ENCODE measurements around the gene DIS3.

DNA sequence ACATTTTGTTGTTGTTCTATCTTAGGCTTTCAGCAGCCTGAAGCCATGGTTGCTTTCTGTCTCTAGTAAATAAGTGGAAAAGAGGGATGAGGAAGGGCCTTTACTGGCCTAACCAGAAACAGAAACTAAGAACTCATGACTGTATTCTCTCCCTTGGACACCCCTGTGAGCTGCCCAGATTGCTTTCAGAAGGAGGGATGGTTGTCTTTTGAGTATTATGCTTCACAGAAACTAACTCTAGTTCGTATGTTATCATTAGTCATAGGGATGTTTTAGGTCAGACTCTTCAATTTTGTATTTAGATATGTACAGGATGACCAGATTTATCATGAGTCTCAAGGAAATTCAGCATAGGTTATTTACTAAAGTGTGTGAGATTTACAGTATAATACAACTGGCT, 36.4 kb downstream of the DIS3 start:
- TF ChIP-seq, protein P1, sequence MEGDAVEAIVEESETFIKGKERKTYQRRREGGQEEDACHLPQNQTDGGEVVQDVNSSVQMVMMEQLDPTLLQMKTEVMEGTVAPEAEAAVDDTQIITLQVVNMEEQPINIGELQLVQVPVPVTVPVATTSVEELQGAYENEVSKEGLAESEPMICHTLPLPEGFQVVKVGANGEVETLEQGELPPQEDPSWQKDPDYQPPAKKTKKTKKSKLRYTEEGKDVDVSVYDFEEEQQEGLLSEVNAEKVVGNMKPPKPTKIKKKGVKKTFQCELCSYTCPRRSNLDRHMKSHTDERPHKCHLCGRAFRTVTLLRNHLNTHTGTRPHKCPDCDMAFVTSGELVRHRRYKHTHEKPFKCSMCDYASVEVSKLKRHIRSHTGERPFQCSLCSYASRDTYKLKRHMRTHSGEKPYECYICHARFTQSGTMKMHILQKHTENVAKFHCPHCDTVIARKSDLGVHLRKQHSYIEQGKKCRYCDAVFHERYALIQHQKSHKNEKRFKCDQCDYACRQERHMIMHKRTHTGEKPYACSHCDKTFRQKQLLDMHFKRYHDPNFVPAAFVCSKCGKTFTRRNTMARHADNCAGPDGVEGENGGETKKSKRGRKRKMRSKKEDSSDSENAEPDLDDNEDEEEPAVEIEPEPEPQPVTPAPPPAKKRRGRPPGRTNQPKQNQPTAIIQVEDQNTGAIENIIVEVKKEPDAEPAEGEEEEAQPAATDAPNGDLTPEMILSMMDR (IDR thresholded peaks at IDR 0.05 in 2 of 3, conservative IDR thresholded peaks at IDR 0.05 in 1 of 3; ENCODE audit: insufficient read depth in 2 of 3, low read depth in 1 of 3, low read length in 3 of 3): no peak
- TF ChIP-seq, protein P2, sequence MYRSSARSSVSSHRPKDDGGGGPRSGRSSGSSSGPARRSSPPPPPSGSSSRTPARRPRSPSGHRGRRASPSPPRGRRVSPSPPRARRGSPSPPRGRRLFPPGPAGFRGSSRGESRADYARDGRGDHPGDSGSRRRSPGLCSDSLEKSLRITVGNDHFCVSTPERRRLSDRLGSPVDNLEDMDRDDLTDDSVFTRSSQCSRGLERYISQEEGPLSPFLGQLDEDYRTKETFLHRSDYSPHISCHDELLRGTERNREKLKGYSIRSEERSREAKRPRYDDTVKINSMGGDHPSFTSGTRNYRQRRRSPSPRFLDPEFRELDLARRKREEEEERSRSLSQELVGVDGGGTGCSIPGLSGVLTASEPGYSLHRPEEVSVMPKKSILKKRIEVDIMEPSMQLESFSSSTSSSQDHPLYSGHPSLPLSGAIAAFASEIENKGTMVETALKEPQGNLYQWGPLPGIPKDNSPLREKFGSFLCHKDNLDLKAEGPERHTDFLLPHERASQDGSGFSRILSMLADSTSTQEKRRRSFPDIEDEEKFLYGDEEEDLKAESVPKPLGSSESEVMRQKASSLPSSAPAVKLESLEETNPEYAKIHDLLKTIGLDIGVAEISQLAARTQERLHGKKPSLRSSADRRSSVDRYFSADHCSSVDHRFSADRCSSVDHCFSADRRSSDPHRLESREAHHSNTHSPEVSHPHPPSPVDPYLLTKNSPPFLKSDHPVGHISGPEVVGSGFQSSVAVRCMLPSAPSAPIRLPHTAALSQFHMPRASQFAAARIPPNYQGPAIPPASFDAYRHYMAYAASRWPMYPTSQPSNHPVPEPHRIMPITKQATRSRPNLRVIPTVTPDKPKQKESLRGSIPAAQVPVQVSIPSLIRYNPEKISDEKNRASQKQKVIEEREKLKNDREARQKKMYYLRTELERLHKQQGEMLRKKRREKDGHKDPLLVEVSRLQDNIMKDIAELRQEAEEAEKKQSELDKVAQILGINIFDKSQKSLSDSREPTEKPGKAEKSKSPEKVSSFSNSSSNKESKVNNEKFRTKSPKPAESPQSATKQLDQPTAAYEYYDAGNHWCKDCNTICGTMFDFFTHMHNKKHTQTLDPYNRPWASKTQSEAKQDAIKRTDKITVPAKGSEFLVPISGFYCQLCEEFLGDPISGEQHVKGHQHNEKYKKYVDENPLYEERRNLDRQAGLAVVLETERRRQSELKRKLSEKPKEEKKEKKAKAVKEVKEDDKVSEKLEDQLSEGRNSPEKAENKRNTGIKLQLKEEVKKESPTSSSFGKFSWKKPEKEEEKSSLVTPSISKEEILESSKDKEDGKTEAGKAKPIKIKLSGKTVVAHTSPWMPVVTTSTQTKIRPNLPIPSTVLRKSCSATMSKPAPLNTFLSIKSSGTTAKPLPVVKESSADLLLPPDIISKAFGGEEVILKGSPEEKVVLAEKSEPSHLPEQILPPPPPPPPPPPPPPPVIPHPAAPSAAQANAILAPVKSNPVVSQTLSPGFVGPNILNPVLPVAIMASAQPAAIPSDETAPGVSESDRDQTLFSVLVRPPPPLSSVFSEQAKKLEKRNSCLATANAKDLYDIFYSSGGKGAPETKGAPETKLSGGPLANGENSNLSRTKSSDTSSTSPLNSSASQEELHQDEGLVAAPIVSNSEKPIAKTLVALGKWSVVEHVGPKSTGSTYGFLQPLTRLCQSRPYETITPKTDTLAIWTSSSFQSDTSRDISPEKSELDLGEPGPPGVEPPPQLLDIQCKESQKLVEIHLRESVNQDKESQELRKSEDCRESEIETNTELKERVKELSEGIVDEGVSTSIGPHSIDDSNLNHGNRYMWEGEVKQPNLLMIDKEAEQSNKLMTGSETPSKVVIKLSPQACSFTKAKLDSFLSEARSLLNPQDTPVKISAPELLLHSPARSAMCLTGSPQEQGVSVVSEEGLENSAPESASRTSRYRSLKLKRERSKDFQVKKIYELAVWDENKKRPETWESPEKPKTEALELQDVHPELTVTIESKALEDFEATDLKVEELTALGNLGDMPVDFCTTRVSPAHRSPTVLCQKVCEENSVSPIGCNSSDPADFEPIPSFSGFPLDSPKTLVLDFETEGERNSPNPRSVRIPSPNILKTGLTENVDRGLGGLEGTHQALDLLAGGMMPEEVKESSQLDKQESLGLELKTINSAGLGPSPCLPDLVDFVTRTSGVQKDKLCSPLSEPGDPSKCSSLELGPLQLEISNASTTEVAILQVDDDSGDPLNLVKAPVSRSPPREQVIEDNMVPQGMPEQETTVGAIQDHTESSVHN (IDR thresholded peaks at IDR 0.05; ENCODE audit: borderline replicate concordance in 1 of 2, low read depth in 1 of 2): no peak
- no peak for TF ChIP-seq NCOA4 (IDR thresholded peaks at IDR 0.05; ENCODE audit: partially characterized antibody)
- TF ChIP-seq, protein P3, sequence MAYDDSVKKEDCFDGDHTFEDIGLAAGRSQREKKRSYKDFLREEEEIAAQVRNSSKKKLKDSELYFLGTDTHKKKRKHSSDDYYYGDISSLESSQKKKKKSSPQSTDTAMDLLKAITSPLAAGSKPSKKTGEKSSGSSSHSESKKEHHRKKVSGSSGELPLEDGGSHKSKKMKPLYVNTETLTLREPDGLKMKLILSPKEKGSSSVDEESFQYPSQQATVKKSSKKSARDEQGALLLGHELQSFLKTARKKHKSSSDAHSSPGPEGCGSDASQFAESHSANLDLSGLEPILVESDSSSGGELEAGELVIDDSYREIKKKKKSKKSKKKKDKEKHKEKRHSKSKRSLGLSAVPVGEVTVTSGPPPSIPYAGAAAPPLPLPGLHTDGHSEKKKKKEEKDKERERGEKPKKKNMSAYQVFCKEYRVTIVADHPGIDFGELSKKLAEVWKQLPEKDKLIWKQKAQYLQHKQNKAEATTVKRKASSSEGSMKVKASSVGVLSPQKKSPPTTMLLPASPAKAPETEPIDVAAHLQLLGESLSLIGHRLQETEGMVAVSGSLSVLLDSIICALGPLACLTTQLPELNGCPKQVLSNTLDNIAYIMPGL (CRISPR knock-in tag; IDR thresholded peaks at IDR 0.05): no peak
- no peak for TF ChIP-seq POLR2A (conservative IDR thresholded peaks at IDR 0.05)
- TF ChIP-seq U2AF1 (optimal IDR thresholded peaks at IDR 0.05; ENCODE audit: low read depth, low read length): no peak
- no peak for TF ChIP-seq RAD21 (CRISPR knock-in tag; conservative IDR thresholded peaks at IDR 0.05 in 1 of 2, IDR thresholded peaks at IDR 0.05 in 1 of 2)
- TF ChIP-seq HDAC2 (IDR thresholded peaks at IDR 0.05): no peak
- TF ChIP-seq RBM25 (IDR thresholded peaks at IDR 0.05; ENCODE audit: low read depth, low read length, severe bottlenecking): no peak
- no peak for TF ChIP-seq SP1 (CRISPR knock-in tag; IDR thresholded peaks at IDR 0.05)
- no peak for TF ChIP-seq EZH2 (IDR thresholded peaks at IDR 0.05; ENCODE audit: borderline replicate concordance, low read depth, low read length)
- no peak for TF ChIP-seq CBX1 (IDR thresholded peaks at IDR 0.05; ENCODE audit: low read depth)
